Raji (cell line): Measurements from ENCODE around the gene PRKN.

ENCODE experiments used
- POLR2A ChIP-seq: IDR thresholded peaks from 2 replicates; pipeline ENCODE4 v1.6.1; 2011; ENCODE audit warnings: low read depth, low read length, control low read depth; ENCODE audit not compliant: insufficient read depth

PRKN gene

GRCh38 chr6:162727322-162728182, at the start of gene PRKN, which contains the start of gene PACRG:
Gene PRKN, minus strand, starts transcription at chr6:162727766.
Gene PACRG, plus strand, starts transcription at chr6:162727974.
- peak; percentile 57 for TF ChIP-seq POLR2A

GRCh38 chr6:162777091-162777490, 49.5 kb upstream of the PRKN start:
- TF ChIP-seq POLR2A: no peak

DNA sequence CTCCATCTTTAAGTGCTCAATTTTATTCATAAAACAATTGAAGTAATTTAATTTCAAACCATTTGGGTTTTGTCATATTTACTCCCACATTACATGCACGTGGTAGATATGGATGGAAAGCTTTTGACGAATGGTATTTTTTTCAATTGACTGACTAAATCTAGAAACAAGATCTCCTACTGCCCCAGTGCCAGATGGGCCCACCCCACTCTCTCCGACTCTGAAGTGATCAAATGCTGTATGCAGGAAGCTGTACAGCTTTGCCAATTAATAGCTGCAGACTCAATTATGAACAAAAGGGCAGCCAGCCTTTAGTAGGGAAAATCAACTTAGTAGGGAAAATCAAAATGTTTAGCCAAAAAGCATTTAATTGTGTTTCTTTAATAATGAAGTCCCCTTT, 46.4 kb upstream of the PRKN start:
- TF ChIP-seq POLR2A: no peak

DNA sequence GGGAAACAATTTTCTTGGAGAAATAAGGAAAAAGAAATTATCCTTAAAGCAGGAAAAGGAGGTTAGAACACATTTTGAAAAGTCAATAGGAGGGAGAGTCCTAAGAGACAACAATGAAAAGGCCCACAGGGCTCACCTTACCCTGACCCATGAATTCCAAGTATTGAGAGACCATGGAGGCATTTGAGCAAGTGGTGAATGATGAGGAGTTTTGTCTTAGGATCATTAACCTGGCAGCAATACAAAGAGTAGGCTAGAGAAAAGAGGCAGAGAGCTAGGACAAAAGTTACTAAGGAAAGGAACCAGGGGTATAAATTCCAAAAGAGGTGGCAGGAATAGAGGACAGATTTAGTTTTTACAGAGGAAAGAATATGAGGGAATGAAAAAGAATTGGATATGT, 44.9 kb upstream of the PRKN start:
- TF ChIP-seq POLR2A: no peak

GRCh38 chr6:162770955-162771354, 43.4 kb upstream of the PRKN start:
- TF ChIP-seq POLR2A: no peak

- no peak for TF ChIP-seq POLR2A
These were observed 42.6 kb upstream of the PRKN start for GRCh38 chr6:162770136-162770535.

GRCh38 chr6:162753775-162754174, 26.2 kb upstream of the PRKN start:
- no peak for TF ChIP-seq POLR2A

DNA sequence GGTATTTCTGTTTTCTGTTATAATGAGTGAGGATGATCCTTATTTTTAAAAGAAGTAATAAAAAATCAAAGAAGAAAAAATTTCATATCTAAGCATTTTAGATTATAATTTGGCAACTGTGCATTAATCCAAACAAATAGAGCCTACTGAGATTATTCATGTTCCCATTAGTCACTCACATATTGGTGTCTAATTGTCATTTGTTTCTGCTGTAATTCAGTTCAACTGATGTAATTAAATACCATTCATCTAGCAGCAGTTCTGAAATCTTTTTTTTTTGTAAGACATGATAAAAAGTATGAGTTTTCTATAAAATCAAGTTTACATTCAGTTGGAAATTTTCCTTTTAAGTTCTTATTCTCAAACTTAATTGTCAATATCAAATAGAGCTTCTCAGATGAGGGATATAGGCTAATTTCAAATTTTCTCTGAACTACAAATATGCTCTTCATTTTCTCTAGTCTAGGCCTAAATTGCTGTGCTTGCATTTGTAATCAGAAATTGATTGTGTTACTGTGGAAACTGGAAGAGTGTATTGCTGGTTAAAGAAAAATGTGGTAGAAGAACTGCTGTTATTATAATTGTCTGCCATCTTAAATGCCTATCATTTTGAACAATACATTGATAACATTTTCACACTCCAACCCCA, 23.8 kb upstream of the PRKN start:
- no peak for TF ChIP-seq POLR2A

- no peak for TF ChIP-seq POLR2A
These were observed 23.2 kb upstream of the PRKN start for GRCh38 chr6:162750776-162751175.

GRCh38 chr6:162736961-162737360, 9.4 kb upstream of the PRKN start:
- TF ChIP-seq POLR2A: no peak

DNA sequence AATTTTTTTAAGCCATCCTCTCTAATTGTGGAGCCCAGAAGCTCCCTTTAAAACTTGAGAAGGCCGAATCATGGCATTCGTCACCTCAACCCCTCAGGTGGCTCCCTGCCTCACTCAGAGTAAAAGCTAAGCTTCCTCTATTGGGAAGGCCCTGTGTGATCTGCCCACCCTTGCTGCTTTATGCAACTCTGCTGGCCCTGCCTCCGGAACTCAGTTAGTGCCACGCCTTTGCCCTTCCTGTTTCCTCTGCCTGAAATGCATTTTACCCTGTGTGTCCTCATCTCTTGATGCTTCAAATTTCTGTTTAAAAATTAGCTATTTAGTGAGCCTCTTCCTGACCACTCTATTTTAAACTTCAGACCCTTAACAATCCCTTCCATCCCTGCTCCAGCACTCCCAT, 5.9 kb upstream of the PRKN start:
- TF ChIP-seq POLR2A: no peak

DNA sequence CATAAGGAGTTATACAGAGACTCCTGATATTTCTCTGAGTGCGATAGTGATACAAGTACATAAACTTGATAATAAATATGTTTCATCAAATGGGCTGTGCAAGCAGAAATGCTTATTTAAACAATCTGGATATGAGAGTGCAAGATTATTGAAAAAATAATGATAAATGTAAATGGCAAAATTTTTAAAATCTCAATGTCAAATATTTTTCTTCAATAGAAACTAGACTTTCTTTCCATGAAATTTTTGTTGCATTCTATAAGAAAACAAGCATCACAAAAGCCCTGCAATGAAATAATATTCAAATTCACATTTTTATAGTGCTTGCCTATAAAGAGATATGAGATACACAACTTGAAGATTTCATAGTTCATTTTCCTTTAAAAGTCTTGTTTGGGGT, 2.9 kb upstream of the PRKN start:
- TF ChIP-seq POLR2A: no peak

DNA sequence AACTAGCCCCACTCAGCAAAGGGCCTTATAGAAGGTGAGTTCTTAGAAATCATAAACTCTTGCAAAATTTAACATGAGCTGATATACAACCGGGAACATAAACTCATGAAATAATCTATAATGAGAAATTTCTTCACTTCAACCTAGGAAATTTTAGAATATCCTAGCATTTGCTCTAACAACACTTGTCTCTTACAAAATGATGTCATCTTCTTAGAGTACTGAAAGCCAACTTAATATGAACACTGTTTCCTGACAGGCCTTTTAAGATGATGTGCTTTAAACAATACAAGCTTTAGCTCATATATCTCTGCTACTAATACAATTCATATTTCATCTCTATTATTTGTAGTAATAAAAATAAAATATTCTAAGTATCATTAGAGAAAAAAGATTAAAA, 1.1 kb upstream of the PRKN start:
- TF ChIP-seq POLR2A: no peak

DNA sequence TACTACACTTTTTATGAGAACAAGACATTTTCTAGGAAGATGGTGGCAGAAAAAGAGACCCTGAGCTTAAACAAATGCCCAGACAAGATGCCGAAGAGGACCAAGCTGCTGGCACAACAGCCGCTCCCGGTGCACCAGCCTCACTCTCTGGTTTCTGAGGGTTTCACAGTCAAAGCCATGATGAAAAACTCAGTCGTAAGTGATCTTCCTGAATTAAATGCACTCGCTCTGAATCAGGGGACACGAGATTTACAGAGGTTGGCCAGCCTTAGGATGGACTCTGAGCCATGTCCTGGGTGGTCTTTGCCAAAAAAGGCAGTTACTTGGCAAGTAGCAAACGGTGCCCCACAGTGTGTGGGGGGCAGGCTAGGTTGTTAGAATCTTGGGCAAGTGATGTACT, 631 bp upstream of the PRKN start:
- no peak for TF ChIP-seq POLR2A

- TF ChIP-seq POLR2A: no peak
These were observed 632 bp downstream of the PRKN start for GRCh38 chr6:162726947-162727321.

DNA sequence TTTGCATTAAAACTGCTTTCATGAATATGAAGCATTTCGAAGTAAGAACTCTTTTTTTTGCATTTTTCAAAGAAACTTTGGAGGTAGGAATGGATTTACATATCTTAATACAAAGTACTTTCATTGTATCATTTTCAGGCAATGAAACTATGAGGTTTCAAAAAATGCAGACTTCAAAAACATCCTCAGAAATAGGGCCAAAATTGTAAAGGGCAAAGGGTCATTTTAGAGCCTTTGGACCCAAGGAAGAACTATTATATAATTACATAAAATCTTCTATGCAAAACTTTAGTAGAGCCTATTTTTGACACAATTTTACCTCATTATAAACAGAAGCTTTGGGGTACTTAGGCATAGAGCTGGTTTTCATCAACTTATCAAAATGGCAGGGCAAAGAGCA, 4.9 kb downstream of the PRKN start:
- TF ChIP-seq POLR2A: no peak

DNA sequence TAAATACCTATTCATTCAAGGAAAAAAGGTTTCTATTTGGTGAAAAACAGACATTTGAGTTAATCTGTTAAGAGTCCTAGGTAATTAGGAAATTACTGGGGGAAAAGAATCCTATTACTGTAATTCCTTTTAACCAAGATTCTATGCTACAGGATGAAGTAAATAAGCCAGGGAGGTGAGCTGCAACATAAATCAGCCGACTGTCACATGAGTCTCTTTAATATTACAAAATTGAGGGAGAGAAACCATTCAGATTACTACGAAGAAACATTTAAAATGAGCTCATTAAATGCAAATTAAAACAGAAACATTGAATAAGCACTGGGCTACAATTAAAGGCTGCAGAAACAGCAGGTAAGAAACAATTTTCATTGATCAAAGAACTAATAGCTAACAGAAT, 5.3 kb downstream of the PRKN start:
- TF ChIP-seq POLR2A: no peak

DNA sequence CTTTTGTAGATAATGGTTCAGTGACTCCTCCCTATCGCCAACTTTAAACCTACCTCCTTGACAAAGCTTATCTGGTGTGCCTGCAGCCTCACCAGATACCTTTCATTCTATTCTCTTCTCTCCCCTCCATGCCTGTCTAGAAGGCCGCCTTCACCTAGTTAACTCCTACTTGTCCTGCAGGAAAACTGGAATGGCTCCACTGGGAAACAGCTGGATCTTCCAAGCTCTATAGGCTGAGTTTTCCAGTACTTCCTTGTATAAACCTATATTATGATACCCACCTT, 6.2 kb downstream of the PRKN start:
- TF ChIP-seq POLR2A: no peak

GRCh38 chr6:162719528-162719927, 8.0 kb downstream of the PRKN start:
- TF ChIP-seq POLR2A: no peak
